Fibroblast of skin of left quadriceps (primary cell): ENCODE results near the gene BCAN.
A peak's percentile ranks its signal among the peaks of the same experiment; 100 is the strongest.

Experiments
- DNase-seq, 2 experiments: peaks; one replicate each; pipeline ENCODE4 v3.0.0-alpha.2; 2013; ENCODE audit warnings: low read depth in 2 of 2

Gene BCAN

GRCh38 chr1:156659988-156660751 is 18.3 kb downstream of the BCAN start:
- DNase-seq: peak; percentile 86 to 87

- no peak for DNase-seq
These were observed 18.8 kb downstream of the BCAN start for GRCh38 chr1:156660752-156661112.

GRCh38 chr1:156662005-156662799 is 20.3 kb downstream of the BCAN start:
- DNase-seq: no peak

GRCh38 chr1:156662800-156663055 is 20.8 kb downstream of the BCAN start:
- DNase-seq: no peak

GRCh38 chr1:156663178-156663577 is 21.3 kb downstream of the BCAN start:
- DNase-seq: no peak

- DNase-seq: no peak
These were observed 22.3 kb downstream of the BCAN start for GRCh38 chr1:156664046-156664766.

- no peak for DNase-seq
These were observed 23.0 kb downstream of the BCAN start for GRCh38 chr1:156664767-156665411.

GRCh38 chr1:156665539-156665938 is 23.6 kb downstream of the BCAN start:
- no peak for DNase-seq

- DNase-seq: no peak
These were observed 25.1 kb downstream of the BCAN start for GRCh38 chr1:156666862-156667609.

GRCh38 chr1:156667610-156667967 is 25.7 kb downstream of the BCAN start:
- DNase-seq: no peak

- no peak for DNase-seq
These were observed 26.2 kb downstream of the BCAN start for GRCh38 chr1:156667968-156668709.

- DNase-seq: no peak
These were observed 27.1 kb downstream of the BCAN start for GRCh38 chr1:156668801-156669637.

- no peak for DNase-seq
These were observed 27.9 kb downstream of the BCAN start for GRCh38 chr1:156669794-156670193.

- no peak for DNase-seq
These were observed 28.4 kb downstream of the BCAN start for GRCh38 chr1:156670359-156670758.

GRCh38 chr1:156670791-156671190 is 28.9 kb downstream of the BCAN start:
- no peak for DNase-seq

GRCh38 chr1:156671804-156672203 is 29.9 kb downstream of the BCAN start:
- DNase-seq: no peak

GRCh38 chr1:156673387-156674121 is 31.6 kb downstream of the BCAN start:
- no peak for DNase-seq

GRCh38 chr1:156675210-156676113 is 33.5 kb downstream of the BCAN start:
- DNase-seq: no peak
